ENCODE data around the gene MAPK14.

GRCh38 chr6:36154286-36154685, 126.7 kb downstream of the MAPK14 start:
- no peak for TF ChIP-seq CTCF (IDR thresholded peaks at IDR 0.05)
- no peak for TF ChIP-seq POLR2A (IDR thresholded peaks at IDR 0.05)
